ENCODE measurements around the gene CLCNKB. TPM values are rescaled to one million over a fixed set of nuclear protein-coding genes. Genes with fewer than 3 reads are reported as not detected.

CLCNKB gene
- total and polyA plus RNA-seq, 4 donors = 0.06 to 1.9 (median 0.29) TPM

DNA sequence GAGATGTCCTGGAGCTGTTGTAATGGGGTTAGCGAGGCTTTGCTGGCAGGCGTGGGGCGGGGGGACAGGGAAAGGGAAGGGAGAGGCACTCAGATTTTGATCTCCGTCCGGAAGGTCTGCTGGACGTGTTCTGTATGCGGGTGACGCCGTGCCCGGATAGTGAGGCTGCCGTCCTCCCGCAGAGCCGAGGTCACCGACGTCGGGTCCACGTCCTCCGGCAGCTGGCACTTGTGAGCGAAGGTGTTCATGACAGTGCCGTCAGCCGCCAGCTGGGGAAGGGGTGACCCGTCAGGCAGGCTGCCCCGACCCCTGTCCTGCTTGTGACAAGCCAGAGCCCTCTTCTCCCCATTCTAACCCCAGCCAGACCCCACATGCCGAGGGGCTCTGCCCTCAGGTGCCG lies 28.1 kb upstream of the CLCNKB start:
- no peaks in the 10 kb centered on the region for H3K27me3 ChIP-seq (ENCODE audit: control insufficient read depth in 3 of 3, insufficient read depth in 3 of 3, low read length in 2 of 3)
- WGBS, 2 donors = 95 to 96% methylated on average over 23 to 25 of the region's 25 CpGs
- no peak overlapping the region for H3K4me3 ChIP-seq
- TF ChIP-seq, protein P1, sequence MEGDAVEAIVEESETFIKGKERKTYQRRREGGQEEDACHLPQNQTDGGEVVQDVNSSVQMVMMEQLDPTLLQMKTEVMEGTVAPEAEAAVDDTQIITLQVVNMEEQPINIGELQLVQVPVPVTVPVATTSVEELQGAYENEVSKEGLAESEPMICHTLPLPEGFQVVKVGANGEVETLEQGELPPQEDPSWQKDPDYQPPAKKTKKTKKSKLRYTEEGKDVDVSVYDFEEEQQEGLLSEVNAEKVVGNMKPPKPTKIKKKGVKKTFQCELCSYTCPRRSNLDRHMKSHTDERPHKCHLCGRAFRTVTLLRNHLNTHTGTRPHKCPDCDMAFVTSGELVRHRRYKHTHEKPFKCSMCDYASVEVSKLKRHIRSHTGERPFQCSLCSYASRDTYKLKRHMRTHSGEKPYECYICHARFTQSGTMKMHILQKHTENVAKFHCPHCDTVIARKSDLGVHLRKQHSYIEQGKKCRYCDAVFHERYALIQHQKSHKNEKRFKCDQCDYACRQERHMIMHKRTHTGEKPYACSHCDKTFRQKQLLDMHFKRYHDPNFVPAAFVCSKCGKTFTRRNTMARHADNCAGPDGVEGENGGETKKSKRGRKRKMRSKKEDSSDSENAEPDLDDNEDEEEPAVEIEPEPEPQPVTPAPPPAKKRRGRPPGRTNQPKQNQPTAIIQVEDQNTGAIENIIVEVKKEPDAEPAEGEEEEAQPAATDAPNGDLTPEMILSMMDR (IDR thresholded peaks at IDR 0.05; ENCODE audit: control extremely low read depth, extremely low read depth) = no peak
- H3K27ac ChIP-seq (ENCODE audit: low read depth in 1 of 2, low read length in 1 of 2) = peak overlapping the region in 1 of 2 donors; percentile 97
- no peak overlapping the region for H3K9ac ChIP-seq (ENCODE audit: insufficient read depth in 1 of 2, low read length in 2 of 2)
- no peaks in the 10 kb centered on the region for H3K9me3 ChIP-seq (ENCODE audit: control insufficient read depth in 4 of 4, insufficient read depth in 3 of 4, low read length in 3 of 4)
- H3K4me1 ChIP-seq (ENCODE audit: control insufficient read depth in 5 of 5, insufficient read depth in 5 of 5, low read length in 5 of 5) = peaks cover 0 to 32% (median 10%) of the 10 kb centered on the region in 5 donors
- ATAC-seq (ENCODE audit: insufficient read depth, low FRiP score) (no peak), DNase-seq (no peak)
- no peaks in the 10 kb centered on the region for H3K36me3 ChIP-seq (ENCODE audit: control insufficient read depth in 4 of 4, insufficient read depth in 4 of 4, low read length in 4 of 4)

DNA sequence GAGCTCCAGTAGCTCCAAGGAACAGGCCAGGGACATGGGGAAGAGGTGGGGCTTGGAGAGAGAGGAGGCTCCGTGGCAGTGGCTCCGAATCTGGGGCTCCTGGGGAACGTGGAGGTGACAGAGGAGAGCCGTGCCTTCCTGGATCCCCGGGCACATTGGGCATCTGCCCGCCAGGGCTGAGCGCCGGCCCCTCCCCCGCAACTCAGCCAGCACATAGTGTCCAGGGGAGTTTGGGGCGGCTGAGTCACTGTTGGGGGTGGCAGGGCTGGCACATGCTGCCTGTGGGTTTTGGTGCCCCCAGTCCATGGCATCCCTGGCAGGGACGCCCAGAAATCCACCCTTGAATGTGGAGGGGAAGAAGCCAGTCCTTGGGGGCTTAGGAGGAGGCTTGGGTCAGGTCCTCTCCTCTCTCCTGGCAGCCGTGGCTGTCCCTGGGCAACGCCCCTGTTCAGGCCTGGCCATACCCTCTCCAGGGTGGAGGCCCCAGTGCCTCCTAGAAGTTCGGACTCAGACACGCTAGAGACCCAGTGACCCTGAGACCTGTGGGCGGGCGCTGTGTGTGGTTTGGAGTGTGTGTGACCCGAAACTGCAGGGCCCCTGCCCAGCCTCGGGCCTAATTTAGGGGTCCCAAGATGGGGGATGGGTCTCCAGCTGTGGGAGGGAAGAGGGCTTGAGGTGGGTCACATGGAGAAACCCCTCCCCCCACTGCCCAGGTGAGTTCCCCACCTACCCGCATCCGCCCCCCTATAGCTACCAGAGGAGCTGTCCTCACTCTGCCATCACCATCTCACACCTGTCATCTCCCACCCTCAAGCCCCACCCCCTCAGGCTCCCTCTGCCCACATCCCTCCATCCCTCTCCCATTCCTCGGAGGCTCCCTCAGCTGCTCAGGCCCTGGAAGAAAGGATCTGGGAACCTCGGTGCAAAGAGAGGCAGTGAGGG lies 27.4 kb upstream of the CLCNKB start:
- no peak overlapping the region for H3K4me3 ChIP-seq
- peak overlapping the region; percentile 21 to 97 for H3K27ac ChIP-seq (ENCODE audit: low read depth in 1 of 2, low read length in 1 of 2)
- H3K4me1 ChIP-seq (ENCODE audit: control insufficient read depth in 5 of 5, insufficient read depth in 5 of 5, low read length in 5 of 5) = peaks cover 0 to 32% (median 10%) of the 10 kb centered on the region in 5 donors
- H3K9me3 ChIP-seq (ENCODE audit: control insufficient read depth in 4 of 4, insufficient read depth in 3 of 4, low read length in 3 of 4) = no peaks in the 10 kb centered on the region
- H3K36me3 ChIP-seq (ENCODE audit: control insufficient read depth in 4 of 4, insufficient read depth in 4 of 4, low read length in 4 of 4) = no peaks in the 10 kb centered on the region
- H3K9ac ChIP-seq (ENCODE audit: insufficient read depth in 1 of 2, low read length in 2 of 2) = no peak overlapping the region
- ATAC-seq (ENCODE audit: insufficient read depth, low FRiP score) (no peak), DNase-seq (no peak)
- TF ChIP-seq, protein P1 (IDR thresholded peaks at IDR 0.05; ENCODE audit: control extremely low read depth, extremely low read depth) = no peak
- WGBS, 2 donors = 83 to 86% methylated on average over 22 to 23 of the region's 23 CpGs
- H3K27me3 ChIP-seq (ENCODE audit: control insufficient read depth in 3 of 3, insufficient read depth in 3 of 3, low read length in 2 of 3) = no peaks in the 10 kb centered on the region

DNA sequence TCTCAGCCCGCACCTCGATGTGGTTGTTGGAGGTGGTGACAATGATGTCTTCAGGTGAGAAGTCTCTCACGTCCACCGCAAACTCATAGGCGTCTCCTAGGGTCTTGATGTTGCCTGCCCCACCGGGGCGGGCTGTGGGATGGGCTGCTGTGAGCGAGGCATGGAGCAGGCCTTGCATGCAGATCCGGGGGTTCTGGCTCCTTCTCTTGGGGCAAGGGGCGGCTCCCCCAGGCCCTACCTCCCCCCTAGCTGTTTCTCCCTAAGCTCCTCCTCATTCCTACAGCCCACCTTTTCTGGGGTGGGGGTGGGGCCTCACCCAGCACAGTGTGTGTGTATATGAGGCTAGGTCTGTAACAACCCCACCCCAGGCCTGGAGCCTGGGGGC lies 26.5 kb upstream of the CLCNKB start:
- no peaks in the 10 kb centered on the region for H3K36me3 ChIP-seq (ENCODE audit: control insufficient read depth in 4 of 4, insufficient read depth in 4 of 4, low read length in 4 of 4)
- H3K9me3 ChIP-seq (ENCODE audit: control insufficient read depth in 4 of 4, insufficient read depth in 3 of 4, low read length in 3 of 4) = no peaks in the 10 kb centered on the region
- no peak overlapping the region for H3K9ac ChIP-seq (ENCODE audit: insufficient read depth in 1 of 2, low read length in 2 of 2)
- peaks cover 0 to 32% (median 10%) of the 10 kb centered on the region in 5 donors for H3K4me1 ChIP-seq (ENCODE audit: control insufficient read depth in 5 of 5, insufficient read depth in 5 of 5, low read length in 5 of 5)
- H3K4me3 ChIP-seq = no peak overlapping the region
- peak overlapping the region; percentile 25 to 97 for H3K27ac ChIP-seq (ENCODE audit: low read depth in 1 of 2, low read length in 1 of 2)
- WGBS, 2 donors = 90 to 92% methylated on average over 10 of the region's 10 CpGs
- ATAC-seq (ENCODE audit: insufficient read depth, low FRiP score) (no peak), DNase-seq (no peak)
- H3K27me3 ChIP-seq (ENCODE audit: control insufficient read depth in 3 of 3, insufficient read depth in 3 of 3, low read length in 2 of 3) = no peaks in the 10 kb centered on the region
- TF ChIP-seq, protein P1 (IDR thresholded peaks at IDR 0.05; ENCODE audit: control extremely low read depth, extremely low read depth) = no peak

Measured in lung (tissue), 12 donors.